Memory B cell (primary cell): ENCODE data around the gene ZEB2.

ENCODE experiments used
- ATAC-seq: fragments of 150-1000 bp; cut with Tn5 transposase; 2 replicates; pipeline ENCODE4 v1.10.0; 2021; ENCODE audit warnings: low read depth, mild to moderate bottlenecking, moderate library complexity
- DNase-seq, 2 donors: peaks; one replicate each; pipeline ENCODE4 v3.0.0; 2022; ENCODE audit warnings: low spot score in 2 of 2
- H3K27ac Mint-ChIP-seq: one replicate; pipeline ENCODE4 v1.8.0; 2022; ENCODE audit warnings: mild to moderate bottlenecking, moderate library complexity, mixed read lengths
- H3K27me3 Mint-ChIP-seq: one replicate; pipeline ENCODE4 v1.8.0; 2022; ENCODE audit warnings: mixed read lengths
- H3K36me3 Mint-ChIP-seq: one replicate; pipeline ENCODE4 v1.8.0; 2022; ENCODE audit warnings: mild to moderate bottlenecking, mixed read lengths
- H3K4me1 Mint-ChIP-seq: one replicate; pipeline ENCODE4 v1.8.0; 2022; ENCODE audit warnings: mixed read lengths
- H3K4me3 Mint-ChIP-seq: one replicate; pipeline ENCODE4 v1.8.0; 2022; ENCODE audit warnings: mild to moderate bottlenecking, moderate library complexity, mixed read lengths
- H3K9me3 Mint-ChIP-seq: one replicate; pipeline ENCODE4 v1.8.0; 2022; ENCODE audit warnings: mixed read lengths

The ZEB2 gene

GRCh38 chr2:144403933-144404332, 116.0 kb downstream of the ZEB2 start:
- no peak for DNase-seq
- H3K4me1 Mint-ChIP-seq, result peaks cover 8% of the 10 kb centered on the region
- no peak overlapping the region for H3K4me3 Mint-ChIP-seq
- H3K27ac Mint-ChIP-seq, result no peak overlapping the region
- H3K9me3 Mint-ChIP-seq, result no peaks in the 10 kb centered on the region
- peaks cover 32% of the 10 kb centered on the region for H3K36me3 Mint-ChIP-seq
- H3K27me3 Mint-ChIP-seq, result no peaks in the 10 kb centered on the region
- ATAC-seq, result no peak

GRCh38 chr2:144402251-144402650, 117.7 kb downstream of the ZEB2 start:
- H3K36me3 Mint-ChIP-seq, result peaks cover 35% of the 10 kb centered on the region
- H3K27me3 Mint-ChIP-seq, result no peaks in the 10 kb centered on the region
- DNase-seq, result no peak
- ATAC-seq, result no peak
- H3K4me1 Mint-ChIP-seq, result peaks cover 5% of the 10 kb centered on the region
- no peaks in the 10 kb centered on the region for H3K9me3 Mint-ChIP-seq
- peak overlapping the region; percentile 43 for H3K27ac Mint-ChIP-seq
- H3K4me3 Mint-ChIP-seq, result no peak overlapping the region

- Mint-ChIP-seq H3K4me3 (no peak overlapping the region), H3K27ac (no peak overlapping the region), H3K27me3 (no peaks in the 10 kb centered on the region), H3K9me3 (no peaks in the 10 kb centered on the region), H3K36me3 (peaks cover 37% of the 10 kb centered on the region), H3K4me1 (no peaks in the 10 kb centered on the region)
- no peak for ATAC-seq
- DNase-seq, result no peak
These were observed 118.9 kb downstream of the ZEB2 start for GRCh38 chr2:144401036-144401435.

GRCh38 chr2:144396318-144396717, 123.6 kb downstream of the ZEB2 start:
- no peaks in the 10 kb centered on the region for H3K9me3 Mint-ChIP-seq
- H3K36me3 Mint-ChIP-seq, result peaks cover 41% of the 10 kb centered on the region
- ATAC-seq, result no peak
- no peaks in the 10 kb centered on the region for H3K4me1 Mint-ChIP-seq
- no peak overlapping the region for H3K4me3 Mint-ChIP-seq
- DNase-seq, result no peak
- no peaks in the 10 kb centered on the region for H3K27me3 Mint-ChIP-seq
- H3K27ac Mint-ChIP-seq, result no peak overlapping the region

- peaks cover 9% of the 10 kb centered on the region for H3K36me3 Mint-ChIP-seq
- no peaks in the 10 kb centered on the region for H3K27me3 Mint-ChIP-seq
- DNase-seq (no peak), ATAC-seq (no peak)
- H3K4me1 Mint-ChIP-seq, result no peaks in the 10 kb centered on the region
- H3K27ac Mint-ChIP-seq, result no peak overlapping the region
- no peaks in the 10 kb centered on the region for H3K9me3 Mint-ChIP-seq
- no peak overlapping the region for H3K4me3 Mint-ChIP-seq
These were observed 129.4 kb downstream of the ZEB2 start for GRCh38 chr2:144390424-144391020.

- Mint-ChIP-seq H3K27me3 (no peaks in the 10 kb centered on the region), H3K9me3 (no peaks in the 10 kb centered on the region), H3K36me3 (peaks cover 5% of the 10 kb centered on the region), H3K4me3 (no peak overlapping the region), H3K4me1 (no peaks in the 10 kb centered on the region), H3K27ac (no peak overlapping the region)
- ATAC-seq (no peak), DNase-seq (no peak)
These were observed 130.0 kb downstream of the ZEB2 start for GRCh38 chr2:144389930-144390311.

- no peak overlapping the region for H3K4me3 Mint-ChIP-seq
- DNase-seq, result no peak
- no peaks in the 10 kb centered on the region for H3K27me3 Mint-ChIP-seq
- no peak overlapping the region for H3K27ac Mint-ChIP-seq
- peaks cover 5% of the 10 kb centered on the region for H3K36me3 Mint-ChIP-seq
- H3K4me1 Mint-ChIP-seq, result no peaks in the 10 kb centered on the region
- no peaks in the 10 kb centered on the region for H3K9me3 Mint-ChIP-seq
- ATAC-seq, result no peak
These were observed 130.6 kb downstream of the ZEB2 start for GRCh38 chr2:144389151-144389929.

- Mint-ChIP-seq H3K9me3 (no peaks in the 10 kb centered on the region), H3K27ac (no peak overlapping the region), H3K4me3 (no peak overlapping the region), H3K36me3 (no peaks in the 10 kb centered on the region), H3K27me3 (peaks cover 4% of the 10 kb centered on the region), H3K4me1 (peaks cover 13% of the 10 kb centered on the region)
- DNase-seq (no peak), ATAC-seq (no peak)
These were observed 134.5 kb downstream of the ZEB2 start for GRCh38 chr2:144385381-144385780.

GRCh38 chr2:144383571-144384100, 136.3 kb downstream of the ZEB2 start:
- H3K27me3 Mint-ChIP-seq, result peaks cover 5% of the 10 kb centered on the region
- H3K9me3 Mint-ChIP-seq, result no peaks in the 10 kb centered on the region
- no peak for DNase-seq
- H3K36me3 Mint-ChIP-seq, result no peaks in the 10 kb centered on the region
- no peak overlapping the region for H3K27ac Mint-ChIP-seq
- ATAC-seq, result no peak
- H3K4me1 Mint-ChIP-seq, result peaks cover 16% of the 10 kb centered on the region
- no peak overlapping the region for H3K4me3 Mint-ChIP-seq

- Mint-ChIP-seq H3K9me3 (no peaks in the 10 kb centered on the region), H3K27me3 (peaks cover 7% of the 10 kb centered on the region), H3K4me3 (peak overlapping the region; percentile 56), H3K4me1 (peaks cover 18% of the 10 kb centered on the region), H3K36me3 (no peaks in the 10 kb centered on the region), H3K27ac (no peak overlapping the region)
- ATAC-seq (peak; percentile 98), DNase-seq (peak in 1 of 2 donors; percentile 35)
These were observed 137.1 kb downstream of the ZEB2 start for GRCh38 chr2:144382849-144383248.

- ATAC-seq (no peak), DNase-seq (no peak)
- H3K27ac Mint-ChIP-seq, result no peak overlapping the region
- no peaks in the 10 kb centered on the region for H3K9me3 Mint-ChIP-seq
- peaks cover 8% of the 10 kb centered on the region for H3K27me3 Mint-ChIP-seq
- no peaks in the 10 kb centered on the region for H3K36me3 Mint-ChIP-seq
- H3K4me3 Mint-ChIP-seq, result no peak overlapping the region
- peaks cover 21% of the 10 kb centered on the region for H3K4me1 Mint-ChIP-seq
These were observed 138.2 kb downstream of the ZEB2 start for GRCh38 chr2:144381716-144382115.

- no peaks in the 10 kb centered on the region for H3K9me3 Mint-ChIP-seq
- DNase-seq, result no peak
- H3K27ac Mint-ChIP-seq, result no peak overlapping the region
- no peak for ATAC-seq
- peaks cover 12% of the 10 kb centered on the region for H3K27me3 Mint-ChIP-seq
- H3K4me1 Mint-ChIP-seq, result peaks cover 28% of the 10 kb centered on the region
- no peak overlapping the region for H3K4me3 Mint-ChIP-seq
- peaks cover 2% of the 10 kb centered on the region for H3K36me3 Mint-ChIP-seq
These were observed 140.0 kb downstream of the ZEB2 start for GRCh38 chr2:144379851-144380311.

GRCh38 chr2:144378551-144378950, 141.4 kb downstream of the ZEB2 start:
- Mint-ChIP-seq H3K4me1 (peaks cover 37% of the 10 kb centered on the region), H3K4me3 (no peak overlapping the region)

GRCh38 chr2:144377914-144378313, 142.0 kb downstream of the ZEB2 start:
- no peak overlapping the region for H3K27ac Mint-ChIP-seq
- no peak for ATAC-seq

More at GRCh38 chr2:144378551-144378950, 141.4 kb downstream of the ZEB2 start:
- Mint-ChIP-seq H3K36me3 (peaks cover 2% of the 10 kb centered on the region), H3K27ac (no peak overlapping the region), H3K9me3 (no peaks in the 10 kb centered on the region), H3K27me3 (peaks cover 14% of the 10 kb centered on the region)
- ATAC-seq (no peak), DNase-seq (no peak)

More at GRCh38 chr2:144377914-144378313, 142.0 kb downstream of the ZEB2 start:
- Mint-ChIP-seq H3K9me3 (no peaks in the 10 kb centered on the region), H3K36me3 (peaks cover 2% of the 10 kb centered on the region), H3K4me1 (peaks cover 34% of the 10 kb centered on the region), H3K4me3 (no peak overlapping the region), H3K27me3 (peaks cover 14% of the 10 kb centered on the region)
- DNase-seq, result no peak
